ENCODE measurements around the gene IQGAP2.
"Not testable (repeated sequence)": the region's sequence is repeated elsewhere in the genome, so short reads cannot be mapped to it uniquely, and the experiment has no call there.

IQGAP2 gene

DNA sequence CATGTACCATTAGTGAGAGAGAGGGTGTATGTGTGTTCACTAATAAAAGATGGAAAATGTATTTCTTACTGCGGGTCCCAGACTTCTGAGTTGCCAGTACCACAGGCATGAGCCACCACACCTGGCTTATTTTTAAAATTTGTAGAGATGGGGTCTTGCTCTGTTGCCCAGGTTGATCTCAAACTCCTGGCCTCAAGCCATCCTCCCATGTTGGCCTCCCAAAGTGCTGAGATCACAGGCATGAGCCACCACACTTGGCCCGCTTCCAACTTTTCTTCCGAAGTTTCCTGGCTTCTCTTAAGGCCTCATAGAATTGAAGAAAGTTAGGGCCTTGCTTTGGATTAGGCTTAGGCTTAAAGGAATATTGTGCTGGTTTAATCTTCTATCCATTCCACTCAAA lies 260.5 kb downstream of the IQGAP2 start:
- DNase-seq (ENCODE audit: low spot score): no peak

DNA sequence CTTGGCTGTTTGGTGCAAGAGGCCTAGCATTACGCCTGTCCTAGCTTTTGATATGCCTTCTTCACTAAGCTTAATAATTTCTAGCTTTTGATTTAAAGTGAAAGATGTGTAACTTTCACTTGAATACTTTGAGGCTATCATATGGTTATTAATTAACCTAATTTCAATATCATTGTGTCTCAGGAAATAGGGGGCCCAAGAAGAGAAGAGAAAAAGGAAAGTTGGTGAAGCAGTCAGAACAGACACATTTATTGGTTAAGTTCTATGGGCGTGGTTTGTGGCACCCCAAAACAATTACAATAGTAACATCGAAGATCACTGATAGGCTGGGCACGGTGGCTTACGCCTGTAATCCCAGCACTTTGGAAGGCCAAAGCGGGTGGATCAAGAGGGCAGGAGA lies 261.0 kb downstream of the IQGAP2 start:
- no peak for DNase-seq (ENCODE audit: low spot score)

DNA sequence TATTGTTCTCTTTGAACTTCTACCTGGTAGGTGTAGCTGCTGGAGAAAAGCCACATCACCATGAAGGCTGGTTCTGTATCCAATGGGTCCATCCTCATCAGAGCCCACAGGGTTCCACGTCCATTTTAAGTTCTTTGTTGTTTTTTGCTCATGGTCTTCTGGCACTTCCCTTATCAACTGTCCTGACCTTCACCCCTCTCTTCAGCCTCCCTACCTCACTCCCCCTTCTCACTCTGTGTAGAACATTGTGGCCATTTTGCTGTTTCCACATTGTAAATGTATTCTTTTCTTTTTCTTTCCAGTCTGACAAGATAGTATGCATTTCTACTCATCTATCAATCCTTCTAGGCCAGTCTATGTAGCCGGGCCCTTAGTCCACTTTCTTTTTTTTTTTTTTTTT lies 264.4 kb downstream of the IQGAP2 start:
- no peak for DNase-seq (ENCODE audit: low spot score)

DNA sequence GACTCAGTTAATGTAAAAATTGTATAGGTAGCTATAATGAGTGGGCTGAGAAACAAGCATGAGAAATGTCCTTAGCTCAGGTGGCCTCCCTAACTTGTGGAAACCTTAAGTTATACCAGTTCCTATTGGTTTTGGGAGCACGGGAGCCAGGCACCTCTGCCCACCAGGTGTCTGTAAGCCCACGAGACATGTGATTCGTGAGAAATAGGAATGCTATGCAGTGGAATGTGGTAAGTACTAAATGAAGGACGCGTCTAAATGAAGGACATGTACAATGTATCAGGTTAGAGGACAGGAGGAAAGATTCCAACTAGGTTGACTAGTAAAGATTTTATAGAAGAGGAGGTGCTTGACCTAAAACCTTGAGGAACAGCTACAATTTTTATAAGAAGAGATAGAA lies 266.2 kb downstream of the IQGAP2 start:
- DNase-seq (ENCODE audit: low spot score): no peak

DNA sequence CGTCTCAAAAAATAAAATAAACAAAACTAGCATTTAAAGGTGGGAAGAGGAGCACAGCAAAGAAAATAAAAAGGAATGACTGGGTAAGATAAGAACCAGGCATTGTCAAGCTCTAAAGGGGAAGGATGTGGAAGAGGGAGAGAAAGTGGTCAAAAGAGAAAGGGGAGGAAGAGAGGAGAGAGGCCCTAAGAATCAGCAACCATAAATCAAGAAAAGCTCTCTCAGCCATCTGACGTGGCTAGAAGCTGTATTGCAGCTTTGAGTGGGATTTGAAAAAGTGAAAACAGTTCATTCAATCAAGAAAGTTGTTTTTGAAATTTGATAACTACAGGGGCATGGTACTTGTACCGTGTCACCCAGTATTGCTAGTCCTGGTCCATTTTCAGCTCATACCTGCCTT lies 267.4 kb downstream of the IQGAP2 start:
- DNase-seq (ENCODE audit: low spot score): no peak

DNA sequence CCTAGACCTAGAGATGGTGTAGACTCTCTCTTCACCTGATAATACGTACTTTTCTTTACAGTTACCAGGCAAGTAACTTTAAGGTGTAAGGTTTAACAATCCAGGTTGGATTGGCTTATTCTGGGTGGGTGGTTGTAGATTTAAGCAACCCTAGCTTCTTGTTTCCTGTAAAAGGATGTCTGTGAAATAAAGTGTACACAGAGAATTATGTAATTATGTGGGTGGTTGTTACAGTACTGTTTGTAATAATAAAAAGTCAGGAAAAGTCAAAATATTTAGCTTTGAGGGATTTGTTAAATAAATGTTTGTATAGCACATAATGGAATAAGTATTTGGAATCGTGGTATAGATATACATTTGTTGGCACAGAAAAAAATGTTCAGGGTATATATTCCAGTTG lies 269.2 kb downstream of the IQGAP2 start:
- no peak for DNase-seq (ENCODE audit: low spot score)

DNA sequence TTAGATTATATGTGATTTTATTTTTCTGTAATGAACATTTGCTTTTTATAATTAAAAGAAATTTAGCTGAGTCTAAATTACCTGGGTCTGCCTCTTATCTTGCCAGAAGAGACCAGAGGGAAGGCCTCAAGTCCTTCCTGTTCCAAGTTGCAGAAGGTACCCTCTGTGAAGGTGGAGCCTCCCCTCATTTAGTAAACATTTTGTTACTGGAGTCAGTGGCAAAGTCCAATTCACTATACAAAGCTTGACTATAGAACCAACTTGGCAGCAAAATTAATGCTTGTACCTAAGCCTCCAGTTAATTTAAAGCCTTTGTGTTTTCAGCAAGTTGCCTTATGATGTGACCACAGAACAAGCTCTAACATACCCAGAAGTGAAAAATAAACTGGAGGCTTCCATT lies 270.0 kb downstream of the IQGAP2 start:
- DNase-seq (ENCODE audit: low spot score): no peak

DNA sequence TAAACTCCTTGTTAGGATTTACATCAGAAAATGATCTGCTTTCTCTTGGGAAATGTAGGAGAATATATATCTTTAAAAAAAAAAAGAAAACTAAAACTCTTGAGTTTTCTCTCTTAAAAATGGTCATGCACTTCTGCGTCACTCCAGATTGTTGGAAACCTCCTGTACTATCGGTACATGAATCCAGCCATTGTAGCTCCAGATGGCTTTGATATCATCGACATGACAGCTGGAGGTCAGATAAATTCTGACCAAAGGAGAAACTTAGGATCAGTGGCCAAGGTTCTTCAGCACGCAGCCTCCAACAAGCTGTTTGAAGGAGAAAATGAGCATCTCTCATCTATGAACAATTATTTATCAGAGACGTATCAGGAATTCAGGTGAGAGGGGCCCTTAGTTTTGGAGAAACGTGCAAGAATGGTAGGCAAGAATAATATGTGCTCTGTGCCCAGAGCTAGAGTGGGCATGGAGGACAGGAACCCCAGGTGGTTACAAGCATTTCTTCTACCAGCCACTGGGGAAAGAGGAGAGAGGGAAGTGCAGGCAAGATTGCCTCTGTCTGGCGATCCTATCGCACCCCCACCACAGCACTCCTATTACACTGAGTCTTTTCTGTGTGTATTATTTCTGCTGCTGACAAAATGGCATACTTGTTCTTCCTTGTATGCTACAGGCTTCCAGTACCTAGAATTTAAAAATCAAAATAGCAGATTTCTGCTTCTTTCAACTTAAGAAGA lies 271.4 kb downstream of the IQGAP2 start:
- DNase-seq (ENCODE audit: low spot score): no peak

DNA sequence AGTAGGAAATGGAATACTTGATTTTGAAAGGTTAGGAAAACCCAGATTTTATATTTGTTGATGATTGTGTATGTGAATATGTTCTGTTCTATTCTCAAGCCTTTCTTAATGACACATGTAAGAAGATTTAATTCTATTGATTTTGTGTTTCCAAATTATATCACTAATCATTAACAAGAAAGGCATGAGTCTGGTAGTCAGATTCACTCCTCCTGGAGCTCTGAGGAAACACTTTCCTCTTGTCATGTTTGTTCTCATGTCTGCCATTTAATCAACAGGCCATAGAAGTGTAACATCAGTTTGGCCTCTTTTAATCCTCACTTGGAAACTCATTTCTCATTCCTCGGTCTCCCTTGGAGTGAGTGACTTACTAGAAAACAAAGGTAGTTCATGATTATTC lies 272.3 kb downstream of the IQGAP2 start:
- DNase-seq (ENCODE audit: low spot score): no peak

DNA sequence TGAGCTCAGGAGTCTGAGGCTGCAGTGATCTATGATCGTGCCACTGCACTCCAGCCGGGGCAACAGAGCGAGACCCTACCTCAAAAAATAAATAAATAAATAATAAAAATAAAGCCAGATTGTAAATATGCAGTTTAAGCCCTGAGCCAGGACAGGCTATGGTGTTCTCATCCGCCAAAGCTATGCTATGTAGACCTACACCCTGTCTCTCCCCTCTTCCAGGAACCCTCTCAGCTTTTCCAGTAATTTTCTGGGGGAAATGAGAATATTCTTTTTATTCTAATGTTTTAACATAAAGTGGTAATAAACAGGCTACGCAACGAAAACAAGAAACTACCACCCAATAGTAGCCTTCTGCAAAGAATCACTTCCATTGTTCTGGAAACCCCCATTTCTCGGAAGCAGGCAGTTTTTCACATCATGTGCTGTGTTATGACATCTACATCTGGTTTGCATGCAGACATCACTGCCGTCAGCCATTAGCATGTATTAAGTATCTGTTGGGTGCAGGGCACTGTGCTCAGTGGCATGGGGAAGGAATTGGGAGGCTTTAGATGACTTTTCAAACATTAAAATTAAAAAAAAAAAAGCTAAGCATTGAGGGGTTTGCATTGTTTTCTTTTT lies 274.9 kb downstream of the IQGAP2 start:
- no peak for DNase-seq (ENCODE audit: low spot score)

DNA sequence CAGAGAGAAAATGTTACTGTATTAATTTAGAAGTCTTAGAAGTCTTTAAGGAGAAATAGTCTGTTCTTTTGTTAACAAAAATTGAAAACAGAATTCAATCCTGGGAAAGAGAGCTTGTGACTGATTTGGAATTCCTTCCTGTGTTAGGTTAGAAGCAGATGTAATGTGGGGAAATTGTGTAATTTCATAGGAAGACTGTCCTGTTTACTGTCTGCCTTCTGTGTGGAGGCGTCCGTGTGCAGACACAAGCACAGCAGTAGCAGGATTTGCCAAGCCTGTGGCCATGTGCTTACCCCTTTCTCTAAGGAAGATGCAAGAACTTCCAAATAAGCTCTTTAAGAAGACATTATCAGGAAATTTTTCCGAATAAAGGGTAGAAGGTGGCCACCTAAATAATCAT lies 276.1 kb downstream of the IQGAP2 start:
- no peak for DNase-seq (ENCODE audit: low spot score)

DNA sequence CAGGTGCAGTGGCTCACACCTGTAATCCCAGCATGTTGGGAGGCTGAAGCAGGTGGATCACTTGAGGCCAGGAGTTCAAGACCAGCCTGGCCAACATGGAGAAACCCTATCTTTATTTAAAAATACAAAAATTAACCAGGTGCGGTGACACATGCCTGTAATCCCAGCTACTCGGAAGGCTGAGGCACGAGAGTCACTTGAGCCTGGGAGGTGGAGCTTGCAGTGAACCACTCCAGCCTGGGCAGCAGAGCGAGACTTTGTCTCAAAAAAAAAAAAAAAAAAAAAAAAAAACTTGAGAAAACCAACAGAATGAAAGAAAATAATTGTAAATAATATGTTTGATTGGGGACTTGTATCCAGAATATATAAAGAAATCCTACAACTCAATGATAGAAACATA lies 277.7 kb downstream of the IQGAP2 start:
- not testable (repeated sequence) for DNase-seq (ENCODE audit: low spot score)

DNA sequence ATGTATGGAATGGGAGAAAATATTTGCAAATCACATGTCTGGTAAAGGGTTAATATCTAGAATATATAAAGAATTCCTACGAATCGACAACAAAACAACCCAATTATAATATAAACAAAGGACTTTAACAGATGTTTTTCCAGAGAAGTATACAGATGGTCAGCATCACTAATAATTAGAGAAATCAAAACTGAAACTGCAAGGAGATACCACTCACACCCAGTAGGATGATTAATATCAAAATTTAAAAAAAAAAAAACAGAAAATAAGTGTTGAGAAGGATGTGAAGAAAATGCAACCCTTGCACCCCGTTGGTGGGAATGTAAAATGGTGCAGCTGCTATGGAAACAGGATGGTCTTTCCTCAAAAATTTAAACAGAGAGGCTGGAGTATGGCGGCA lies 278.2 kb downstream of the IQGAP2 start:
- no peak for DNase-seq (ENCODE audit: low spot score)

DNA sequence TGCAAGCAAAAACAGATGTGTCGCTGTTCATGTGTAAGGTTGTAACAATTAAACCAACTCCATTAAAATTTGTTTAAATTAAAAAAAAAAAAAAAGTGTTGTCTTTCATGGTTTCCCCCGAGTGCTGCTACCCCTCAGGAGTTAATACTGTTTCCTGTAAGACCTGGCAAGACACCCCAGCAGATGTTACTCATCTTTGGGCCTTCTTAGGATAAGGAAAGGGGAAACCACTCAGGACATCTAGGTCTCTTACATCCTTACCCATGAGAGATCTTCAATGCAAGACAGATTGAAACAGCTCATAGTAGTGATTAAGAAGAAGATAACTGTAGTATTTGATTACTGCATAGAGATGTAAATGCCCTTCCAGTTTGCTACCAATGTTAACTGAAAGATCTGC lies 279.3 kb downstream of the IQGAP2 start:
- no peak for DNase-seq (ENCODE audit: low spot score)

DNA sequence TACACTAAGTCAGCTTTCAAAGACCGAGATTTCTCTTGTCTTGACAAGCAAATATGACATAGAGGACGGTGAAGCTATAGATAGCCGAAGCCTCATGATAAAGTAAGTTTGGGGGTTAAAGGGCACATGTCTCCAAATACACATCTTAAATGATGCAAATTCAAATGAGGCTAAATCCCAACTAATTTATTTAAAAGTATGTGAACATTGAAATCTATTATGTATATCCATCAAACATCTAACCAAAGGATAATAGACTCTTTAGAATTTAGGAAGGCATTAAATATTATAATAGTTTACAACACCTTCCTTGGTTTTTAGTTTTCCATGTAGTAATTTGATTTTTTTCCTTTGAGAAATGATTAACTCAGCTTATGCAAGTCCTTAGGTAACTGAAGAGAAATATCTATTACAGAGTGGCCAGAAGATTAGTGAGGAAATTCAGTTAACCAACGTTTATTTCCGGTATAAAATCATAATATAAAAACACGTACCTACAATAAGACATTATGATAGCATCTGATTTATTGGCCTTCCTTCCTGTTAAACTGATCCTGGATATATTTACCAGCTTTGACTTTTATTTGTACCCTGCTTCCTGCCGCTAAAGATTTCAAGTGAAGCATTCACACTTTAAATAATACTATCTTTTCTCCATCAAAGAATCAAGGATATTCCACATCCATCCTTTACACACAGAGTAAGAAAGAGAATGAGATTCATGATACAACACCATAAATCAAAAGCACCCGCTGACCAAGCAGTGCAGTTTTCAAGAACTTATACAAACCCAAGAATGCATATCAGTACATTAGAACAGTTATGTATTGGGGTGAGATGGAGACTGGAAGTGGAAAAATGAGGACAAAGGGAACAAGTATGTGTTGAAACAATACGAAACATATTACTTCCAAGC lies 281.0 kb downstream of the IQGAP2 start:
- no peak for DNase-seq (ENCODE audit: low spot score)

DNA sequence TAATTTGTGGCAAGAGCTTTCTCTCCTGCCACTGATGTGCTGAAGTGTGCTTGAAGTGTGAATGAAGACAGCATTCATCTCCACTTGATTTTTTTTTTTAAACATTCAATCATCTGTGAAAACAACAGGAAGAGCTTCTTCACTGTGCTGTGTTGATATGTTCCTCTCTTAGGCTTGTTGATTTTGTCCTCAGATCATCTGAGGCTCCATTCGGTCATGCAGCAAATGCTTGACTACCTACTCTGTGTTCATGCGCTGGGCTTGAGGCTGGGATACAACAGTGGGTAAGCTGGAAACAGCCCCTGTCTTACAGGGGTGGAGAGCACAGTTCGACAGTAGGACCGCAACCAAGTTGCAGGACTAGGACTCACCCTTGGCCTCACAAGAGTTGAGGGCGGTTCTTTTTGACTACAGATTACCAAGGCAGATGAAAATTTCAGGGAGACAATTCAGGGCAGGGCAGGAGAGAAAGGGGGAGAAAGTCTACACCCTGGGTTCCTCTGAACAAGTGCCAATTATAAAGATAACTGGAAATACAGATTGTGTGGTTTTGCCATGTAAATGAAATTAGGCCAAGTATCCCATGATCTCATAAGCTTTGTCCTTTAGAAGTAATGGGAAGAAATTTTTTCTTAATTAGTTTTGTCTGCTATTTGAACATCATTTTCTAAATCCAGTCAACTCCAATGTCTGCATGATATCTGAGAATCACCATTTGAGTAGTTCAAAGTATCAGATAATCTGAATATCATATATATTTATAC lies 281.9 kb downstream of the IQGAP2 start:
- no peak for DNase-seq (ENCODE audit: low spot score)

DNA sequence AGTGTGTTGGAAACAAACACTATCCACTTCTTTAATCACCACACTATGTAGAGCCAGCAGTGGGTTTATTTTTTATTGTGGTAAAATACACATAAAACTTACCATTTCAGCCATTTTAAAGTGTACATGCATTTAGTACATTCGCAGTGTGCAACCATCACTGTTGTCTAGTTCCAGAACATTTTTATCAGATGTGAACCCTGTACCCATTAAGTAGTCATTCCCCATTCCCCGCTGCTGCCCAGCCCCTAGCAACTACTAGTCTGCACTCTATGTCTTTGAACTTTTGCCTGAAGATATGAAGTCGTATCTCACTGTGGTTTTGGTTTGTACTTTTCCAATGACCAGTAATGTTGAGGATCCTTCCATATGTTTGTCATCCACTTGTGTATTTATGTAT lies 282.6 kb downstream of the IQGAP2 start:
- DNase-seq (ENCODE audit: low spot score): no peak

DNA sequence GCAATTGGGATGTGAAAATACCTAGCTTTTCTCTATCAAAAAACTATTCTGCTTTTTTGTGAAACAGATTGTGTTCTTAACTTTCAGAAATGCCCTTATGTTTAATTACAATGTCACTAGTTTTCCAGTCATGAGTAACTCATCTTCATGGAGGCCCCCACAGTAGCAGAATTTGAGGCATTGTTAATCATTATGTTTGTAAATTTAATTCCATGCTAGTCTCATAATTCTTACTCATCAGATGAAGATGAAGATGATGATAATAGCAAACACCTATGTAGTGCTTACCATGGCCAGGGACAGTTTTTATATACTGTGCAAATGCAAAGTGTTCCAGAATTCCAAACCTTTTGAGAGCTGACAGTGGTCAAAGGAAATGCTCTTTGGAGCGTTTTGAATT lies 285.1 kb downstream of the IQGAP2 start:
- no peak for DNase-seq (ENCODE audit: low spot score)

DNA sequence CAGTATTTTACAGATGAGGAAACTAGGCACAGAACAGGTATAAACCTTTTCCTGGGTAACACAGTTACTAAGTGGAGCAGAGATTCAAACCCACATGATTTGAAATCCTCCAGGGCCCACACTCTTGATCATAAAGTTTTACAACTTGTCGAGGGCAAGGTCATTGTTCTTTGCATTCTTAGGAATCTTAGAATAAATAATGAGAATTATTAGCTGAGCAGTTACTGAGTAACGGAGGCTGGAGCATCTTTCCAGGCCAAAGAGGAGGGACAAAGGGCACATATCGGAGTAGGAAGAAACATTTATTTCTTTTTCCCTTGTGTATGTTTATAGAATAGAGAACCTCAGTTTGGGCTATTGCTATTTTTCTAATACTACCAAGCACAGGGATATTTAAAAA lies 285.8 kb downstream of the IQGAP2 start:
- no peak for DNase-seq (ENCODE audit: low spot score)

DNA sequence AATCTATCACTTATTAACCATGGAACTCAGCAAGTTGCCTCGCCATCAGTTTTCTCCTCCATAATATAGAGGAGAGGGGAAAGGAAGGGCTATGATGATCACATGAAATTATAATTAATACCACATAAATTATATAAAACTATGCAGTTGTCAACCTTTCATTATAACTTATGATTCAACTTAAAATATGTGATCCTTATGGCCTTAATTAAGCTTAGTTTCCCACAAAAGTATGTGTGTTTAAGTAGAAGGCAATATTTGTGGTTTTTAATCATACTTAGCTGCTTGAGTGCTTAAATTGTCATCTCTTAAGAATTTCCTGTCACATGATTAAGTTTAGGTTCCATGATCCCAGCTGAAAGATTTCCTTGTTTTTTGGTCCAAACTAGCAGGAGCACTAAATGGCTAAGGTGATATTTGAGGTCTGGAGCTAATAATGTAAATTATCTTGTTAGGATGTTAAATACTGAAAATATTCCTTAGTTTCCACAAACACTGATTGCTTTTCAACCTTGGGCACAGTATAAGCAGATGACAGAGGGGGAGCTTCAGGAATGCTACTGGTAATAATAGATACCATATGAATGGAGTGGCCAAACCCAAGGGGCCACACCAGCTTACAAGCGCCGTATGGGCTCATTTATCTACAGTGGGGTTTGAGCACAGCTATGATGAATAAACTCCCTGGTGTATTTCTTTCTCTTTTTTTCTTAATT lies 286.4 kb downstream of the IQGAP2 start:
- peak; percentile 16 for DNase-seq (ENCODE audit: low spot score)

DNA sequence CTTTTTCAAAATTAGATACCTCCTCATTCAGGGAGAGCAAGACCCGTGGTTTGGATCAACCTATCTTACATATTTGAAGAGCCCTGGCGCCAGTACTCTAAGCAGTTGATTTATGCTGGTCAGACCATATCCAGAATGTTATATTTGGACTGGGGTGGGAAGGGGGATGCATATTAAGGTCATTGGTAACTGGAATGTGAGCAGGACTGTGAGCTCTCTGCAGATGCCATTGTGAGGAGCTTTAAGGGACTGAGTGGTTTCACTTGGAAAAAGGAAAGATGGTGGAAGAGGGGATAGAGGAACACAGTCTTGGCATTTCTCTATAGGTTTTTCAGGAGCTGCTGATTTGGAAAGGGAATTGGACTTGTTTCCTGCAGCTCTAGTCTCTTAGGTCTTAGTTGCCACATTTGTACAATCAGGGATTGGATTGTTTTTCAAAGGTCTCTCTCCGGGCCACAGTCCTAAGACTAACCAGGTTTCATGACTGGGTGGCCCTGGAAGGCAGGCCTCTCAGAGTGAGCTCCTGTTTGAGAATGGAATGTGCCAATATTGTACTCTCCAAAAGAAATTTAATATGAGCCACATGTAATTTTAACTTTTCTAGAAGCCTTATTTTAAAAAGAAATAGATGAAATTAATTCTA lies 287.1 kb downstream of the IQGAP2 start:
- no peak for DNase-seq (ENCODE audit: low spot score)
